Lower leg skin (tissue), 4 donors: ENCODE data around the gene NKAIN4. TPM values are rescaled to one million over a fixed set of nuclear protein-coding genes. Genes with fewer than 3 reads are reported as not detected.

ENCODE experiments used
- DNase-seq, 2 donors: peaks; one replicate each; pipeline ENCODE4 v3.0.0-alpha.2; 2019; ENCODE audit warnings: low spot score in 2 of 2
- H3K4me3 ChIP-seq: fragments of 200-600 bp; sonication (generic); 2 replicates; pipeline ENCODE4 v1.5.1; 2017; ENCODE audit warnings: mild to moderate bottlenecking, low read depth; ENCODE audit not compliant: poor library complexity, severe bottlenecking
- CTCF ChIP-seq, 3 donors: fragments of 450-650 bp; IDR thresholded peaks; one replicate each; pipeline ENCODE4 v1.5.1; 2016; ENCODE audit warnings: antibody characterized with exemption in 3 of 3, mild to moderate bottlenecking in 3 of 3, moderate library complexity in 2 of 3
- POLR2A ChIP-seq, 2 donors: fragments of 450-650 bp; IDR thresholded peaks; one replicate each; pipeline ENCODE4 v1.6.1; 2016 to 2017; ENCODE audit warnings: antibody characterized with exemption in 2 of 2, mild to moderate bottlenecking in 1 of 2, moderate library complexity in 1 of 2
- WGBS, 2 donors: methylation state at CpG; one replicate each; pipeline ENCODE4 v1.1.5; 2018; 5-methylcytosine and 5-hydroxymethylcytosine counted together
- intact Hi-C: fragments of 100-400 bp; cut with DNase I; formaldehyde crosslinking; loops from one replicate; pipeline ENCODE4 v1.15.0; 2023; ENCODE audit warnings: low total_unique reads
- total RNA-seq, 4 donors: library from RNA; depleted of rRNA; stranded (reverse); fragments of >200 nt; gene quantifications; one replicate each; pipeline ENCODE4 v1.1.0, GENCODE V29; 2016

Gene NKAIN4
- total RNA-seq, 4 donors from 2014 or later: 0.23 to 1.1 TPM; not detected in 2

- 85 to 91% methylated on average over 19 of the region's 19 CpGs for WGBS, 2 donors
- no peak overlapping the region for H3K4me3 ChIP-seq
- no peak for TF ChIP-seq CTCF (IDR thresholded peaks at IDR 0.05)
- no peak for TF ChIP-seq POLR2A (IDR thresholded peaks at IDR 0.05)
- intact Hi-C loops: no loop called here
- no peak for DNase-seq
Observed at GRCh38 chr20:63226042-63226943, 28.0 kb downstream of the NKAIN4 start.

- intact Hi-C loops: no loop called here
- no peak for DNase-seq
- TF ChIP-seq POLR2A (IDR thresholded peaks at IDR 0.05): no peak
- no peak for TF ChIP-seq CTCF (IDR thresholded peaks at IDR 0.05)
- H3K4me3 ChIP-seq: no peak overlapping the region
- WGBS, 2 donors: 36 to 44% methylated on average over 7 of the region's 7 CpGs
Observed at GRCh38 chr20:63225082-63225454, 29.2 kb downstream of the NKAIN4 start.

GRCh38 chr20:63224412-63225081, 29.7 kb downstream of the NKAIN4 start:
- intact Hi-C loops: no loop called here
- 38 to 48% methylated on average over 9 to 15 of the region's 16 CpGs for WGBS, 2 donors
- no peak for TF ChIP-seq CTCF (IDR thresholded peaks at IDR 0.05)
- TF ChIP-seq POLR2A (IDR thresholded peaks at IDR 0.05): no peak
- H3K4me3 ChIP-seq: no peak overlapping the region
- DNase-seq: no peak

- TF ChIP-seq POLR2A (IDR thresholded peaks at IDR 0.05) (no peak), CTCF (IDR thresholded peaks at IDR 0.05) (no peak)
- H3K4me3 ChIP-seq: no peak overlapping the region
- no peak for DNase-seq
- intact Hi-C loops: no loop called here
- WGBS, 2 donors: 79 to 87% methylated on average over 6 of the region's 6 CpGs
Observed at GRCh38 chr20:63223826-63224207, 30.4 kb downstream of the NKAIN4 start.

GRCh38 chr20:63223121-63223825, 31.0 kb downstream of the NKAIN4 start:
- WGBS, 2 donors: 43 to 53% methylated on average over 11 to 12 of the region's 12 CpGs
- no peak for DNase-seq
- intact Hi-C loops: no loop called here

More at GRCh38 chr20:63223121-63223825, 31.0 kb downstream of the NKAIN4 start:
- no peak overlapping the region for H3K4me3 ChIP-seq
- TF ChIP-seq POLR2A (IDR thresholded peaks at IDR 0.05) (no peak), CTCF (IDR thresholded peaks at IDR 0.05) (no peak)
